ENCODE measurements around the gene ZMYND10. TPM values are rescaled to one million over a fixed set of nuclear protein-coding genes. Genes with fewer than 3 reads are reported as not detected.

ZMYND10 gene
- total RNA-seq, 1 experiment from 2014 or later = 0.67 TPM

DNA sequence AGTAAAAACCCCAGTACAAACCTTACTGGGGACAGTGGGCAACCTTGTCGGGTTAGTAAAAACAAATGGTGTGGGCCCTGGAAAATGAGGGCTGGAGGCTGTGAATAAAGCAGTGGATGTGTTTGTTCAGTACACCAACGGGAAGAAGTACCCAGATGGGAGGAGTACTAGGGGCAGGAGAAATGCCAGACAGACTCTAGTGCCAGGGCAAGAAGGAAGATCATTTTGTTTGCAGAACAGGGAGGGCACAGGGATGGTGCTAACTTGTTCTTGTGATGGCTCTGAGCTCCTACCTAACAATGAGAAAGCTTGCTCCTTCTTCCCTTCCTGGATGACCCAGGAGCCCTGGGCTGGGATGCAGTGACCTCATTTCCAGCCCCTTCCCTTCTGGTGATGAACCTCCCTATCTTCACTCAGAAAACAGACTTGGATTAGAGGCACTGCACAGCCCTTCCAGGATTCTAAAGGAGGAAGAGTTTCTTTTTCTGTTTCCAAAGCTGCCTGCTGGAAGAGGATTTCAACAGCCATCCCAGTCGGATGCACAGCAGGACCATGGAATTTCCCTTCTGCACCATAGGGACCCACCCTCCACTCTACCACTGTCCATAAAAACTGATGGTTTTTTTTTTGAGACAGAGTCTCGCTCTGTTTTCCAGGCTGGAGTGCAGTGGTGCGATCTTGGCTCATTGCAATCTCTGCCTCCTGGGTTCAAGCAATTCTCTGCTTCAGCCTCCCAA, 11.0 kb downstream of the ZMYND10 start:
- no TSS peak for BruUV-seq (replicated peaks)
- Histone ChIP-seq H3K36me3 (ENCODE audit: insufficient read depth, low read length, poor library complexity, severe bottlenecking) (peaks cover 16% of the 10 kb centered on the region), H3K4me3 (ENCODE audit: low read depth, low read length, poor library complexity, severe bottlenecking) (no peak overlapping the region), H3K27ac (ENCODE audit: low read depth, low read length, poor library complexity, severe bottlenecking) (no peak overlapping the region), H3K9me3 (ENCODE audit: low read depth, low read length, poor library complexity, severe bottlenecking) (no peaks in the 10 kb centered on the region), H3K27me3 (replicated peaks; ENCODE audit: insufficient read depth, low read depth, low read length, poor library complexity) (no peaks in the 10 kb centered on the region), H3K4me1 (ENCODE audit: insufficient read depth, low read length, poor library complexity, severe bottlenecking) (no peaks in the 10 kb centered on the region)
- intact Hi-C loops (cut with micrococcal nuclease; ENCODE audit: unreplicated experiment) = no loop called here
- ChIA-PET POLR2A (ENCODE audit: low non-redundant PET) (no interaction called here), CTCF (no interaction called here)
- no peak for DNase-seq (ENCODE audit: low spot score)
- TF ChIP-seq, protein P1, sequence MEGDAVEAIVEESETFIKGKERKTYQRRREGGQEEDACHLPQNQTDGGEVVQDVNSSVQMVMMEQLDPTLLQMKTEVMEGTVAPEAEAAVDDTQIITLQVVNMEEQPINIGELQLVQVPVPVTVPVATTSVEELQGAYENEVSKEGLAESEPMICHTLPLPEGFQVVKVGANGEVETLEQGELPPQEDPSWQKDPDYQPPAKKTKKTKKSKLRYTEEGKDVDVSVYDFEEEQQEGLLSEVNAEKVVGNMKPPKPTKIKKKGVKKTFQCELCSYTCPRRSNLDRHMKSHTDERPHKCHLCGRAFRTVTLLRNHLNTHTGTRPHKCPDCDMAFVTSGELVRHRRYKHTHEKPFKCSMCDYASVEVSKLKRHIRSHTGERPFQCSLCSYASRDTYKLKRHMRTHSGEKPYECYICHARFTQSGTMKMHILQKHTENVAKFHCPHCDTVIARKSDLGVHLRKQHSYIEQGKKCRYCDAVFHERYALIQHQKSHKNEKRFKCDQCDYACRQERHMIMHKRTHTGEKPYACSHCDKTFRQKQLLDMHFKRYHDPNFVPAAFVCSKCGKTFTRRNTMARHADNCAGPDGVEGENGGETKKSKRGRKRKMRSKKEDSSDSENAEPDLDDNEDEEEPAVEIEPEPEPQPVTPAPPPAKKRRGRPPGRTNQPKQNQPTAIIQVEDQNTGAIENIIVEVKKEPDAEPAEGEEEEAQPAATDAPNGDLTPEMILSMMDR (conservative IDR thresholded peaks at IDR 0.05; ENCODE audit: low read depth, low read length) = no peak
- no peak for TF ChIP-seq EZH2 (IDR thresholded peaks at IDR 0.05; ENCODE audit: borderline replicate concordance, low read depth, low read length, poor library complexity, severe bottlenecking)

DNA sequence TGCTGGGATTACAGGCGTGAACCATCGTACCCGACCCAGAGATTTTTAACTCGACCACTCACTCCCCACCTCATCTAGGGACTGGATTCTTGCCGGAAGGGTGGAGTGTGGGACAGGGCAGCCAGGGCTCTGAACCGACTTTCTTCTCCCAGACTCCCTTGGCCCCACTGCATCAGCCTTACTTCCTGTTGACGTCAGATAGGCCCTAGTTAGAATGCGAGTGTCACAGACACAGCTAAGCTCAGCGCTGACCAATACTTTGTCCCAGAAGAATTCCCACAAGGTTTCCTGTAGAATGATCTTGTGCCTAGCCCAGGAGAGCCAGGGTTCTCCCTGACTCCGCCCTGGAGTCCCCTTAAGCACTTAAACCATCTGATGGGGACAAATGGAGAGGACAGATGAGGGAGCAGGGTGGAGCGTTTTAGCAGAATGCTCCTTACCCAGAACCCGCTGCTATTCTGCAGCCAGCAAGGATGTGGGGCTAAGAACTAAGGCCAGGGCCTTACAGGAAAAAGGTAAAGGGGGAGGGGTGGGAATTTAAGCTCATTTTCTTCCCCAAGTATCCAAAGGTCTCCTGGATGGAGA, 11.7 kb downstream of the ZMYND10 start:
- no TSS peak for BruUV-seq (replicated peaks)
- ChIA-PET POLR2A (ENCODE audit: low non-redundant PET) (no interaction called here), CTCF (no interaction called here)
- no peak overlapping the region for H3K27ac ChIP-seq (ENCODE audit: low read depth, low read length, poor library complexity, severe bottlenecking)
- H3K9me3 ChIP-seq (ENCODE audit: low read depth, low read length, poor library complexity, severe bottlenecking) = no peaks in the 10 kb centered on the region
- TF ChIP-seq, protein P1 (conservative IDR thresholded peaks at IDR 0.05; ENCODE audit: low read depth, low read length) = no peak
- TF ChIP-seq EZH2 (IDR thresholded peaks at IDR 0.05; ENCODE audit: borderline replicate concordance, low read depth, low read length, poor library complexity, severe bottlenecking) = no peak
- H3K27me3 ChIP-seq (replicated peaks; ENCODE audit: insufficient read depth, low read depth, low read length, poor library complexity) = no peaks in the 10 kb centered on the region
- no peak overlapping the region for H3K4me3 ChIP-seq (ENCODE audit: low read depth, low read length, poor library complexity, severe bottlenecking)
- peaks cover 16% of the 10 kb centered on the region for H3K36me3 ChIP-seq (ENCODE audit: insufficient read depth, low read length, poor library complexity, severe bottlenecking)
- H3K4me1 ChIP-seq (ENCODE audit: insufficient read depth, low read length, poor library complexity, severe bottlenecking) = no peaks in the 10 kb centered on the region
- no peak for DNase-seq (ENCODE audit: low spot score)
- intact Hi-C loops (cut with micrococcal nuclease; ENCODE audit: unreplicated experiment) = no loop called here

DNA sequence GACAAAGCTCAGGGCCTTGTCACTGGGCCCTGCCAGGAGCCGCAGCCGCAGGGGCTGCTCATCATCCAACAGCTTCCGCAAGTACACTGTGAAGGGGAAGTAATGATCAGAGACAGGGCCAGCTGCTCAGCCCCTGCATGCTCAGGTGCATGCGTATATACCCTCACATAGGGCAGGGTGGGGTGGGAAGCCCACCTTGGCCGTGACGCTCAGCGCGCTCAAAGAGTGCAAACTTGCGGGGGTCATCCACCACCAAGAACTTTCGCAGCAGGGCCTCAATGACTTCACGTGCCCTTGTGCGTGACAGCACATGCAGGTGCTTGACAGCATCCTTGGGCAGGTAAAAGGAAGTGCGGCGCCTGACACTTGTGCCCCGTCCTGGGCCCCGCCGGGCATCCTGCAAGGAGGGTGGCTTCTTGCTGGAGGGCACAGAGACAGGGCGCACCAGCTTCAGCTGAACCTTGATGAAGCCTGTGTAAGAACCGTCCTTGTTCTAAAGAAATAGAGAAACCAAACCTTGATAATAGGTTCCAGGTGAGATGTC, 14.1 kb downstream of the ZMYND10 start:
- DNase-seq (ENCODE audit: low spot score) = no peak
- H3K36me3 ChIP-seq (ENCODE audit: insufficient read depth, low read length, poor library complexity, severe bottlenecking) = peaks cover 16% of the 10 kb centered on the region
- ChIA-PET POLR2A (ENCODE audit: low non-redundant PET) (no interaction called here), CTCF (no interaction called here)
- H3K27ac ChIP-seq (ENCODE audit: low read depth, low read length, poor library complexity, severe bottlenecking) = no peak overlapping the region
- H3K9me3 ChIP-seq (ENCODE audit: low read depth, low read length, poor library complexity, severe bottlenecking) = no peaks in the 10 kb centered on the region
- no peak for TF ChIP-seq EZH2 (IDR thresholded peaks at IDR 0.05; ENCODE audit: borderline replicate concordance, low read depth, low read length, poor library complexity, severe bottlenecking)
- TF ChIP-seq, protein P1 (conservative IDR thresholded peaks at IDR 0.05; ENCODE audit: low read depth, low read length) = no peak
- no peaks in the 10 kb centered on the region for H3K4me1 ChIP-seq (ENCODE audit: insufficient read depth, low read length, poor library complexity, severe bottlenecking)
- intact Hi-C loops (cut with micrococcal nuclease; ENCODE audit: unreplicated experiment) = no loop called here
- no peaks in the 10 kb centered on the region for H3K27me3 ChIP-seq (replicated peaks; ENCODE audit: insufficient read depth, low read depth, low read length, poor library complexity)
- BruUV-seq (replicated peaks) = no TSS peak
- H3K4me3 ChIP-seq (ENCODE audit: low read depth, low read length, poor library complexity, severe bottlenecking) = no peak overlapping the region

Measured in A673 (cell line).